IMR-90 (cell line): ENCODE data around the gene DIABLO. TPM values are rescaled to one million over a fixed set of nuclear protein-coding genes. Genes with fewer than 3 reads are reported as not detected.

ENCODE experiments used
- ATAC-seq: fragments of 200-7000 bp; cut with Tn5 transposase; 2 replicates; pipeline ENCODE4 v1.9.1; 2020; ENCODE audit warnings: low read depth, mild to moderate bottlenecking, moderate library complexity
- BruUV-seq: library from RNA; stranded (reverse); fragments of 400-500 nt; replicated peaks from 2 replicates; lab custom pipeline; 2021; lab: Mats Ljungman, UMichigan
- CTCF ChIA-PET: fragments of 300-600 bp; formaldehyde crosslinking; extraction: SDS; loops from one replicate; lab custom pipeline; 2021; ENCODE audit warnings: antibody characterized with exemption; lab: Yijun Ruan, JAX
- POLR2A ChIA-PET: fragments of 300-600 bp; sonication (Branson Sonifier 250); formaldehyde crosslinking; loops from one replicate; lab custom pipeline; 2022; ENCODE audit warnings: antibody characterized with exemption; ENCODE audit not compliant: unreplicated experiment; lab: Charles Lee
- DNase-seq: peaks from one replicate; pipeline ENCODE4 v3.0.0; 2013
- H2AFZ ChIP-seq: replicated peaks from 2 replicates; pipeline ENCODE3; 2013; ENCODE audit warnings: low read length, mild to moderate bottlenecking; ENCODE audit not compliant: poor library complexity
- H2AK5ac ChIP-seq: 2 replicates; pipeline ENCODE4 v1.6.1; 2013; ENCODE audit warnings: low read depth, low read length, inconsistent platforms
- H2AK9ac ChIP-seq: replicated peaks from 2 replicates; pipeline ENCODE3; 2013; ENCODE audit warnings: mild to moderate bottlenecking, low read depth, low read length, moderate library complexity; ENCODE audit not compliant: poor library complexity
- H2BK120ac ChIP-seq: 2 replicates; pipeline ENCODE4 v1.6.1; 2013; ENCODE audit warnings: low read depth, low read length, inconsistent platforms
- H2BK15ac ChIP-seq: 3 replicates; pipeline ENCODE4 v1.6.1; 2013; ENCODE audit warnings: low read depth, low read length, inconsistent platforms
- H2BK20ac ChIP-seq: 2 replicates; pipeline ENCODE4 v1.6.1; 2013; ENCODE audit warnings: low read depth, mild to moderate bottlenecking, inconsistent platforms, low read length, moderate library complexity
- H2BK5ac ChIP-seq: 2 replicates; pipeline ENCODE4 v1.6.1; 2013; ENCODE audit warnings: mild to moderate bottlenecking, low read depth, low read length, inconsistent platforms; ENCODE audit not compliant: poor library complexity, severe bottlenecking
- H3K14ac ChIP-seq: replicated peaks from 2 replicates; pipeline ENCODE4 v1.6.1; 2013; ENCODE audit warnings: low read depth, low read length, inconsistent platforms
- H3K18ac ChIP-seq: 2 replicates; pipeline ENCODE4 v1.6.1; 2013; ENCODE audit warnings: low read depth, low read length, control low read depth
- H3K23ac ChIP-seq: 2 replicates; pipeline ENCODE4 v1.6.1; 2013; ENCODE audit warnings: low read depth, low read length, inconsistent platforms
- H3K27ac ChIP-seq: 2 replicates; pipeline ENCODE4 v1.5.1; 2013; ENCODE audit warnings: mild to moderate bottlenecking, control low read depth, low read length; ENCODE audit not compliant: insufficient read depth
- H3K27me3 ChIP-seq: 2 replicates; pipeline ENCODE4 v1.6.1; 2013; ENCODE audit warnings: low read length; ENCODE audit not compliant: control insufficient read depth, insufficient read depth
- H3K36me3 ChIP-seq: 2 replicates; pipeline ENCODE4 v1.6.1; 2013; ENCODE audit warnings: low read length, mixed read lengths; ENCODE audit not compliant: control insufficient read depth, insufficient read depth
- H3K4ac ChIP-seq: 2 replicates; pipeline ENCODE4 v1.6.1; 2013; ENCODE audit warnings: low read depth, low read length, inconsistent platforms
- H3K4me1 ChIP-seq: 2 replicates; pipeline ENCODE4 v1.6.1; 2013; ENCODE audit warnings: low read length, mixed read lengths; ENCODE audit not compliant: control insufficient read depth, insufficient read depth
- H3K4me2 ChIP-seq: 2 replicates; pipeline ENCODE4 v1.6.1; 2013; ENCODE audit warnings: low read depth, mild to moderate bottlenecking, control low read depth, low read length, moderate library complexity
- H3K4me3 ChIP-seq: 2 replicates; pipeline ENCODE4 v1.5.1; 2013; ENCODE audit warnings: low read depth, mild to moderate bottlenecking, control low read depth, low read length, moderate library complexity; ENCODE audit not compliant: insufficient read depth
- H3K56ac ChIP-seq: 2 replicates; pipeline ENCODE4 v1.6.1; 2013; ENCODE audit warnings: low read length, inconsistent platforms; ENCODE audit not compliant: insufficient read depth; ENCODE audit errors: extremely low read depth
- H3K79me1 ChIP-seq, 2 experiments: 2 replicates each; pipeline ENCODE4 v1.6.1; 2013; ENCODE audit warnings: low read length in 2 of 2, inconsistent platforms in 1 of 2, low read depth in 1 of 2
- H3K9ac ChIP-seq: 2 replicates; pipeline ENCODE4 v1.6.1; 2013; ENCODE audit warnings: low read depth, low read length, control low read depth
- H3K9me1 ChIP-seq: 2 replicates; pipeline ENCODE4 v1.6.1; 2013; ENCODE audit warnings: low read length, inconsistent platforms; ENCODE audit not compliant: insufficient read depth
- H3K9me3 ChIP-seq: 2 replicates; pipeline ENCODE4 v1.6.1; 2013; ENCODE audit warnings: low read length; ENCODE audit not compliant: control insufficient read depth, insufficient read depth
- H4K20me1 ChIP-seq: 2 replicates; pipeline ENCODE4 v1.6.1; 2013; ENCODE audit warnings: low read length, inconsistent platforms; ENCODE audit not compliant: insufficient read depth
- H4K5ac ChIP-seq: 2 replicates; pipeline ENCODE4 v1.6.1; 2013; ENCODE audit warnings: mild to moderate bottlenecking, low read depth, low read length, control low read depth
- H4K8ac ChIP-seq, 2 experiments: 2 replicates each; pipeline ENCODE4 v1.6.1; 2013; ENCODE audit warnings: low read depth in 2 of 2, low read length in 2 of 2, control low read depth in 1 of 2, inconsistent platforms in 1 of 2
- H4K91ac ChIP-seq: 2 replicates; pipeline ENCODE4 v1.6.1; 2013; ENCODE audit warnings: low read depth, low read length, inconsistent platforms; ENCODE audit not compliant: insufficient read depth
- CEBPB ChIP-seq: IDR thresholded peaks from 2 replicates; pipeline ENCODE4 v1.6.1; 2012; ENCODE audit warnings: low read depth, low read length, improper control_type of control experiment
- CHD1 ChIP-seq: IDR thresholded peaks from 2 replicates; pipeline ENCODE4 v1.6.1; 2012; ENCODE audit warnings: low read depth, low read length, improper control_type of control experiment
- MAZ ChIP-seq: IDR thresholded peaks from 2 replicates; pipeline ENCODE4 v1.6.1; 2012; ENCODE audit warnings: low read depth, mild to moderate bottlenecking, low read length, improper control_type of control experiment, moderate library complexity, borderline replicate concordance
- MXI1 ChIP-seq: IDR thresholded peaks from 2 replicates; pipeline ENCODE4 v1.6.1; 2012; ENCODE audit warnings: low read depth, mild to moderate bottlenecking, low read length, moderate library complexity, borderline replicate concordance
- POLR2A ChIP-seq: IDR thresholded peaks from 2 replicates; pipeline ENCODE4 v1.6.1; 2012; ENCODE audit warnings: mild to moderate bottlenecking, low read depth, low read length
- RCOR1 ChIP-seq: IDR thresholded peaks from 2 replicates; pipeline ENCODE4 v1.6.1; 2012; ENCODE audit warnings: mild to moderate bottlenecking, low read length, improper control_type of control experiment; ENCODE audit not compliant: insufficient replicate concordance
- WGBS, 2 experiments: methylation state at CpG; one replicate each; pipeline versions ENCODE4 v1.1.5 to v1.1.7; 2013; ENCODE audit warnings: missing lambda C conversion rate in 2 of 2; ENCODE audit not compliant: insufficient read length in 1 of 2; ENCODE audit errors: extremely low coverage in 2 of 2; 5-methylcytosine and 5-hydroxymethylcytosine counted together
- dilution Hi-C: fragments of 300-500 bp; cut with HindIII; formaldehyde crosslinking; loops from one replicate; pipeline ENCODE4 v1.14.3; 2018; ENCODE audit warnings: low sequenced_read_pairs; ENCODE audit not compliant: unreplicated experiment
- in situ Hi-C: fragments of 300-500 bp; cut with MboI; formaldehyde crosslinking; loops from 3 replicates; pipeline ENCODE4 v1.14.3; 2019; ENCODE audit warnings: low sequenced_read_pairs, inconsistent platforms, mixed read lengths
- intact Hi-C: fragments of 100-400 bp; cut with micrococcal nuclease; formaldehyde crosslinking; loops from 2 replicates; pipeline ENCODE4 v1.10.0; 2022
- polyA plus RNA-seq, 3 experiments: library from polyadenylated mRNA; depleted of rRNA; stranded (reverse); fragments of >200 nt; gene quantifications; 2 replicates each; pipeline ENCODE4 v1.2.3, GENCODE V29; 2012; ENCODE audit warnings: low replicate concordance in 1 of 3
- total RNA-seq: library from RNA; depleted of rRNA; stranded (reverse); fragments of >200 nt; gene quantifications from 2 replicates; pipeline ENCODE4 v1.2.3, GENCODE V29; 2012

The DIABLO gene
- total and polyA plus RNA-seq, 2 of the 4 experiments (the other 2 are of a cell fraction): 69.7 to 102 TPM

GRCh38 chr12:122206976-122207375 is 18.9 kb downstream of the DIABLO start:
- no TSS peak for BruUV-seq
- peaks cover 0 to 4% of the 10 kb centered on the region in 2 experiments; a peak in 1 of 4 replicates for H3K79me1 ChIP-seq
- no peak overlapping the region for H2BK15ac ChIP-seq
- H2BK120ac ChIP-seq: no peak overlapping the region
- H3K4me3 ChIP-seq: no peak overlapping the region
- no CpG with 5 or more reads among the region's 8 CpGs for WGBS, 2 experiments
- no peak overlapping the region for H4K91ac ChIP-seq
- in situ Hi-C loops (no loop called here), intact Hi-C loops (no loop called here), dilution Hi-C loops (no loop called here)
- no peak overlapping the region for H4K5ac ChIP-seq
- no peak overlapping the region for H3K23ac ChIP-seq
- no peak for ATAC-seq
- H2AFZ ChIP-seq: no peak overlapping the region
- H3K9me3 ChIP-seq: no peaks in the 10 kb centered on the region
- no peak overlapping the region for H3K9ac ChIP-seq
- no peak overlapping the region for H3K14ac ChIP-seq
- no peak overlapping the region for H3K4ac ChIP-seq
- peaks cover 18% of the 10 kb centered on the region for H4K20me1 ChIP-seq
- no peaks in the 10 kb centered on the region; the same call in 1 of the 2 replicates for H3K9me1 ChIP-seq
- TF ChIP-seq POLR2A (no peak), CHD1 (no peak), MXI1 (no peak), MAZ (no peak), RCOR1 (no peak), CEBPB (no peak)
- no peak overlapping the region for H3K27ac ChIP-seq
- H2BK20ac ChIP-seq: no peak overlapping the region
- H3K4me1 ChIP-seq: no peaks in the 10 kb centered on the region
- ChIA-PET POLR2A (no interaction called here), CTCF (no interaction called here)
- no peak overlapping the region for H3K18ac ChIP-seq
- no peak overlapping the region for H4K8ac ChIP-seq
- no peak overlapping the region for H2AK5ac ChIP-seq
- H3K27me3 ChIP-seq: peaks cover 22% of the 10 kb centered on the region
- H2BK5ac ChIP-seq: no peak overlapping the region
- DNase-seq: no peak
- no peak overlapping the region for H2AK9ac ChIP-seq
- H3K36me3 ChIP-seq: peaks cover 32% of the 10 kb centered on the region
- no peak overlapping the region for H3K4me2 ChIP-seq
- no peak overlapping the region for H3K56ac ChIP-seq
